H1 (cell line): ENCODE data around the gene PNPLA1. TPM values are rescaled to one million over a fixed set of nuclear protein-coding genes. Genes with fewer than 3 reads are reported as not detected.

Experiments used
- CTCF ChIA-PET: fragments of 300-600 bp; sonication (Branson Sonifier 250); formaldehyde crosslinking; loops from one replicate; lab custom pipeline; 2021; ENCODE audit not compliant: partially characterized antibody; lab: Charles Lee
- POLR2A ChIA-PET: fragments of 300-600 bp; sonication (Branson Sonifier 250); formaldehyde crosslinking; loops from one replicate; lab custom pipeline; 2021; ENCODE audit warnings: inconsistent platforms; ENCODE audit not compliant: partially characterized antibody; lab: Charles Lee
- DNase-seq, 2 experiments: peaks; one replicate each; pipeline versions ENCODE4 v3.0.0 to v3.0.0-alpha.2; 2010 to 2022; ENCODE audit warnings: low spot score in 2 of 2, low read depth in 1 of 2, mixed read lengths in 1 of 2
- FAIRE-seq: peaks from 2 replicates; lab custom pipeline; 2011; peaks lifted over from hg19 to GRCh38; lab: Jason Lieb, UNC
- H2AFZ ChIP-seq: 2 replicates; pipeline ENCODE4 v1.8.1; 2012; ENCODE audit warnings: low read length, inconsistent platforms
- H2AK5ac ChIP-seq: 2 replicates; pipeline ENCODE4 v1.6.1; 2013; ENCODE audit warnings: low read depth, low read length
- H2BK120ac ChIP-seq: replicated peaks from 2 replicates; pipeline ENCODE3; 2013; ENCODE audit warnings: low read depth, low read length, inconsistent platforms
- H2BK12ac ChIP-seq: 2 replicates; pipeline ENCODE4 v1.6.1; 2013; ENCODE audit warnings: low read depth, low read length
- H2BK15ac ChIP-seq: 2 replicates; pipeline ENCODE4 v1.6.1; 2013; ENCODE audit warnings: low read length
- H2BK20ac ChIP-seq: 2 replicates; pipeline ENCODE4 v1.6.1; 2013; ENCODE audit warnings: low read length
- H2BK5ac ChIP-seq: 2 replicates; pipeline ENCODE4 v1.6.1; 2013; ENCODE audit warnings: low read depth, low read length
- H3K14ac ChIP-seq: 2 replicates; pipeline ENCODE4 v1.6.1; 2013; ENCODE audit warnings: inconsistent platforms; ENCODE audit not compliant: insufficient read length
- H3K18ac ChIP-seq: 2 replicates; pipeline ENCODE4 v1.6.1; 2013; ENCODE audit warnings: low read length; ENCODE audit errors: extremely low read depth
- H3K23ac ChIP-seq: 2 replicates; pipeline ENCODE4 v1.6.1; 2013; ENCODE audit warnings: inconsistent platforms; ENCODE audit not compliant: insufficient read length
- H3K23me2 ChIP-seq: 2 replicates; pipeline ENCODE4 v1.6.1; 2013; ENCODE audit warnings: low read depth, low read length
- H3K27ac ChIP-seq: 2 replicates; pipeline ENCODE4 v1.6.1; 2011; ENCODE audit warnings: low read depth, low read length, inconsistent platforms
- H3K27me3 ChIP-seq, 4 experiments: replicated peaks in 1 of 4; 1 replicate in 1 of 4; 2 replicates in 3 of 4; pipeline versions ENCODE4 v1.6.1 to v1.8.1; 2011 to 2013; ENCODE audit warnings: low read length in 3 of 4, mild to moderate bottlenecking in 3 of 4, inconsistent platforms in 2 of 4, mixed read lengths in 2 of 4, moderate library complexity in 1 of 4; ENCODE audit not compliant: control insufficient read depth in 3 of 4, insufficient read depth in 3 of 4; ENCODE audit errors: extremely low read depth in 1 of 4
- H3K36me3 ChIP-seq, 4 experiments: 2 replicates each; pipeline versions ENCODE4 v1.6.1 to v1.8.1; 2011 to 2013; ENCODE audit warnings: mild to moderate bottlenecking in 4 of 4, low read length in 3 of 4, moderate library complexity in 2 of 4, control low read depth in 1 of 4, inconsistent platforms in 1 of 4; ENCODE audit not compliant: insufficient read depth in 4 of 4, control insufficient read depth in 2 of 4
- H3K4ac ChIP-seq: replicated peaks from 2 replicates; pipeline ENCODE3; 2013; ENCODE audit warnings: low read length, low read depth, mixed read lengths, inconsistent platforms; ENCODE audit not compliant: insufficient read length
- H3K4me1 ChIP-seq, 4 experiments: replicated peaks in 1 of 4; 1 replicate in 1 of 4; 2 replicates in 3 of 4; pipeline versions ENCODE4 v1.6.1 to v1.8.1; 2011 to 2013; ENCODE audit warnings: low read length in 3 of 4, inconsistent platforms in 2 of 4, mixed read lengths in 1 of 4; ENCODE audit not compliant: insufficient read depth in 4 of 4, control insufficient read depth in 3 of 4
- H3K4me2 ChIP-seq, 2 experiments: 2 replicates each; pipeline versions ENCODE4 v1.6.1 to v1.8.1; 2011 to 2013; ENCODE audit warnings: low read depth in 2 of 2, low read length in 2 of 2, control low read depth in 1 of 2, inconsistent platforms in 1 of 2, mild to moderate bottlenecking in 1 of 2; ENCODE audit not compliant: insufficient read depth in 1 of 2
- H3K4me3 ChIP-seq, 4 experiments: fragments of 200-600, 300-600 bp in 1 of 4; sonication (generic), shearing (Covaris generic), sonication (Bioruptor Twin) in 1 of 4; 2 replicates each; pipeline versions ENCODE4 v1.5.1 to v1.8.1; 2011 to 2016; ENCODE audit warnings: low read length in 4 of 4, low read depth in 3 of 4, control low read depth in 2 of 4, inconsistent platforms in 2 of 4, mild to moderate bottlenecking in 2 of 4, mixed read lengths in 1 of 4, moderate library complexity in 1 of 4; ENCODE audit not compliant: insufficient read depth in 2 of 4; ENCODE audit errors: extremely low read depth in 1 of 4
- H3K56ac ChIP-seq: replicated peaks from 2 replicates; pipeline ENCODE3; 2013; ENCODE audit warnings: low read depth, mild to moderate bottlenecking, mixed read lengths, low read length, inconsistent platforms; ENCODE audit not compliant: insufficient read length
- H3K79me1 ChIP-seq: 2 replicates; pipeline ENCODE4 v1.6.1; 2013; ENCODE audit warnings: low read depth, low read length, control low read depth
- H3K79me2 ChIP-seq, 2 experiments: 2 replicates each; pipeline versions ENCODE4 v1.6.1 to v1.8.1; 2012 to 2013; ENCODE audit warnings: low read length in 2 of 2, mild to moderate bottlenecking in 2 of 2, inconsistent platforms in 1 of 2; ENCODE audit not compliant: insufficient read depth in 2 of 2, control insufficient read depth in 1 of 2
- H3K9ac ChIP-seq, 4 experiments: replicated peaks in 1 of 4; 1 replicate in 1 of 4; 2 replicates in 3 of 4; pipeline versions ENCODE4 v1.6.1 to v1.8.1; 2011 to 2013; ENCODE audit warnings: low read depth in 3 of 4, low read length in 3 of 4, control low read depth in 2 of 4, mild to moderate bottlenecking in 2 of 4, moderate library complexity in 2 of 4, inconsistent platforms in 1 of 4; ENCODE audit errors: extremely low read depth in 1 of 4
- H3K9me3 ChIP-seq, 2 experiments: 2 replicates each; pipeline versions ENCODE4 v1.6.1 to v1.8.1; 2012 to 2013; ENCODE audit warnings: mild to moderate bottlenecking in 2 of 2, moderate library complexity in 2 of 2, control low read depth in 1 of 2, inconsistent platforms in 1 of 2, low read depth in 1 of 2, low read length in 1 of 2, mixed read lengths in 1 of 2; ENCODE audit not compliant: insufficient read depth in 2 of 2
- H4K20me1 ChIP-seq, 2 experiments: replicated peaks in 1 of 2; 2 replicates each; pipeline versions ENCODE3 to v1.8.1; 2011 to 2013; ENCODE audit warnings: inconsistent platforms in 2 of 2, low read length in 2 of 2, mild to moderate bottlenecking in 1 of 2; ENCODE audit not compliant: insufficient read depth in 2 of 2, control insufficient read depth in 1 of 2
- H4K5ac ChIP-seq: 2 replicates; pipeline ENCODE4 v1.6.1; 2013; ENCODE audit warnings: low read length, low read depth, mixed read lengths, inconsistent platforms; ENCODE audit not compliant: insufficient read length
- H4K8ac ChIP-seq: 2 replicates; pipeline ENCODE4 v1.8.0; 2013; ENCODE audit warnings: mild to moderate bottlenecking, moderate library complexity, low read length, inconsistent platforms; ENCODE audit not compliant: insufficient read depth; ENCODE audit errors: extremely low read depth
- H4K91ac ChIP-seq: replicated peaks from 2 replicates; pipeline ENCODE3; 2013; ENCODE audit warnings: low read length, mixed read lengths, inconsistent platforms; ENCODE audit not compliant: insufficient read length
- KDM1A ChIP-seq: fragments of 200-600, 300-600 bp; sonication (generic); IDR thresholded peaks from 2 replicates; pipeline ENCODE4 v1.7.1; 2016; ENCODE audit warnings: mild to moderate bottlenecking, low read length, borderline replicate concordance
- NRF1 ChIP-seq: IDR thresholded peaks from 2 replicates; pipeline ENCODE4 v1.6.1; 2011; ENCODE audit warnings: mild to moderate bottlenecking, low read depth, low read length, improper control_type of control experiment
- POLR2AphosphoS5 ChIP-seq: IDR thresholded peaks from 2 replicates; pipeline ENCODE4 v1.6.1; 2011; ENCODE audit warnings: low read depth, low read length
- RFX5 ChIP-seq: IDR thresholded peaks from 2 replicates; pipeline ENCODE4 v1.6.1; 2011; ENCODE audit warnings: low read depth, low read length, improper control_type of control experiment, borderline replicate concordance
- RXRA ChIP-seq: IDR thresholded peaks from 2 replicates; pipeline ENCODE4 v1.6.1; 2011; ENCODE audit warnings: low read depth, mild to moderate bottlenecking, low read length, moderate library complexity; ENCODE audit not compliant: insufficient read depth
- SP1 ChIP-seq: IDR thresholded peaks from 2 replicates; pipeline ENCODE4 v1.6.1; 2011; ENCODE audit warnings: low read depth, low read length
- WGBS, 2 experiments: shearing (Covaris generic) in 1 of 2; methylation state at CpG; one replicate each; pipeline versions ENCODE4 v1.1.6 to v1.1.7; 2013 to 2015; ENCODE audit warnings: low lambda C conversion rate in 2 of 2, mixed read lengths in 2 of 2, inconsistent platforms in 1 of 2, low coverage in 1 of 2, missing lambda C conversion rate in 1 of 2; ENCODE audit not compliant: insufficient replicate concordance in 2 of 2, insufficient coverage in 1 of 2, insufficient read length in 1 of 2; ENCODE audit errors: extremely low coverage in 1 of 2, missing lambda C conversion rate in 1 of 2; 5-methylcytosine and 5-hydroxymethylcytosine counted together
- polyA plus RNA-seq, 7 experiments: library from polyadenylated mRNA; depleted of rRNA in 3 of 7; stranded (reverse) in 5 of 7; unstranded in 2 of 7; fragments of >200 nt in 5 of 7; fragments of 200-250 nt in 2 of 7; gene quantifications; 1 replicate in 5 of 7; 2 replicates in 1 of 7; 4 replicates in 1 of 7; pipeline versions ENCODE4 v1.2.1 to v1.2.3, GENCODE V29; 2011 to 2013; ENCODE audit warnings: missing spikeins in 2 of 7, mixed read lengths in 2 of 7
- total RNA-seq: library from RNA; stranded (reverse); fragmentation: NEBNext Ultra II Directional; extraction: Animal tissue kit (Norgen Biotek cat#: 25700); gene quantifications from 2 replicates; pipeline ENCODE4 v1.2.1, GENCODE V29; 2021

The PNPLA1 gene
- total and polyA plus RNA-seq, 2 of the 8 experiments (the other 6 are each of a cell fraction or from before 2014, with no cell fraction given), result not detected

DNA sequence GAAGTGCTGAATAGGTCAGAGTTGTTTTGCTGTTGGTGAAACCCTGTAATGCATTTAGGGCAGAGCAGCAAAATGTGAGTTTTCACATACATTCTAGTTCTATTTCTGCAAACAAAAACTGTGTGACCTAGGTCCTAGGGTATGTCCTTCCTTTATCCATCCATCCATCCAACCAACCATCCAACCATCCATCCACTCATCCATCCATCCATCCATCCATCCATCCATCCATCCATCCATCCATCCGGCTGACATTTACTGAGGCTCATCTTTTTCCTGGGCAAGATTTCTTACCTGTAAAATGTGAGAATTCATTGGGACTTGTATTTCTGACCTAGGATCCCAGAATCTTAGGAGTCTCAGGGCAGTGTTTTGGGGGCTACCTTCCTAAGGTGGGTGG is 14.5 kb downstream of the PNPLA1 start:
- 0 out of 7 replicates have a peak, but pooled peaks cover 0 to 3% (median 0%) of the 10 kb centered on the region in 4 experiments for H3K27me3 ChIP-seq
- DNase-seq, result no peak
- H3K18ac ChIP-seq, result no peak overlapping the region
- H2BK12ac ChIP-seq, result no peak overlapping the region
- no peak overlapping the region for H2AFZ ChIP-seq
- peaks cover 2% of the 10 kb centered on the region; the same call in 1 of the 2 replicates for H3K23me2 ChIP-seq
- H3K9ac ChIP-seq, result no peak overlapping the region
- H3K9me3 ChIP-seq, result no peaks in the 10 kb centered on the region
- no peak overlapping the region for H3K4ac ChIP-seq
- no peak overlapping the region for H2BK15ac ChIP-seq
- no peak overlapping the region for H3K4me2 ChIP-seq
- no peak overlapping the region for H3K4me3 ChIP-seq
- no peak overlapping the region for H3K23ac ChIP-seq
- CTCF ChIA-PET, result interaction anchor here (1.0 to 8.7 kb wide), 3 partner anchors 12 to 76 kb away, joined by 3 to 93 read pairs (median 6); no protein-coding TSS in a partner anchor
- H3K79me1 ChIP-seq, result no peaks in the 10 kb centered on the region
- no peak overlapping the region for H3K14ac ChIP-seq
- POLR2A ChIA-PET, result no interaction called here
- H3K27ac ChIP-seq, result no peak overlapping the region
- H3K36me3 ChIP-seq, result no peaks in the 10 kb centered on the region
- no peak overlapping the region for H3K56ac ChIP-seq
- no peak overlapping the region for H2BK20ac ChIP-seq
- no peak overlapping the region for H2BK5ac ChIP-seq
- H4K8ac ChIP-seq, result no peak overlapping the region
- TF ChIP-seq NRF1, result no peak
- TF ChIP-seq SP1, result no peak
- no peak for TF ChIP-seq RFX5
- TF ChIP-seq KDM1A, result no peak
- TF ChIP-seq POLR2AphosphoS5, result no peak
- TF ChIP-seq RXRA, result no peak
- TF ChIP-seq, all 59 proteins: peak for 0
- no peak overlapping the region for H4K91ac ChIP-seq
- no peak overlapping the region for H4K5ac ChIP-seq
- H3K4me1 ChIP-seq, result peaks cover 0 to 5% (median 2%) of the 10 kb centered on the region in 4 experiments; a peak in 4 of 7 replicates
- H2AK5ac ChIP-seq, result no peak overlapping the region
- WGBS, 2 experiments, result 93% methylated on average over 1 of the region's 1 CpG; no CpG with 5 or more reads in 1 of the 2 experiments
- H3K79me2 ChIP-seq, result no peaks in the 10 kb centered on the region
- H4K20me1 ChIP-seq, result no peaks in the 10 kb centered on the region
- no peak for FAIRE-seq
- no peak overlapping the region for H2BK120ac ChIP-seq
